ENCODE results near the gene FREM2. TPM values are rescaled to one million over a fixed set of nuclear protein-coding genes. Genes with fewer than 3 reads are reported as not detected.

Gene FREM2
- total and polyA plus RNA-seq, 2 of the 4 experiments (the other 2 are of a cell fraction), result not detected

- Histone ChIP-seq H4K20me1 (ENCODE audit: insufficient read depth, low read length) (no peaks in the 10 kb centered on the region), H2BK20ac (ENCODE audit: low read depth, low read length) (no peak overlapping the region), H3K23ac (ENCODE audit: low read depth, low read length) (no peak overlapping the region), H3K4me2 (ENCODE audit: low read depth, low read length) (no peak overlapping the region), H2AK9ac (replicated peaks; ENCODE audit: low read depth, low read length, poor library complexity) (no peak overlapping the region), H3K79me1 (ENCODE audit: low read depth in 1 of 2, low read length in 2 of 2) (no peaks in the 10 kb centered on the region), H3K36me3 (ENCODE audit: control insufficient read depth, insufficient read depth, low read length) (no peaks in the 10 kb centered on the region), H2BK120ac (ENCODE audit: low read depth, low read length) (no peak overlapping the region), H4K5ac (ENCODE audit: low read depth, low read length) (no peak overlapping the region), H2AK5ac (ENCODE audit: low read depth, low read length) (no peak overlapping the region), H2AFZ (replicated peaks; ENCODE audit: low read length, poor library complexity) (no peak overlapping the region), H3K9me3 (ENCODE audit: control insufficient read depth, insufficient read depth, low read length) (no peaks in the 10 kb centered on the region), H4K8ac (ENCODE audit: low read depth in 2 of 2, low read length in 2 of 2) (no peak overlapping the region), H3K56ac (ENCODE audit: extremely low read depth, insufficient read depth, low read length) (no peak overlapping the region), H3K14ac (replicated peaks; ENCODE audit: low read depth, low read length) (no peak overlapping the region), H3K27ac (ENCODE audit: insufficient read depth, low read length) (no peak overlapping the region), H2BK5ac (ENCODE audit: low read depth, low read length, poor library complexity, severe bottlenecking) (no peak overlapping the region), H4K91ac (ENCODE audit: insufficient read depth, low read depth, low read length) (no peak overlapping the region), H3K9me1 (ENCODE audit: insufficient read depth, low read length) (no peaks in the 10 kb centered on the region), H3K4ac (ENCODE audit: low read depth, low read length) (no peak overlapping the region), H3K27me3 (ENCODE audit: control insufficient read depth, insufficient read depth, low read length) (no peaks in the 10 kb centered on the region), H3K9ac (ENCODE audit: low read depth, low read length) (no peak overlapping the region), H3K18ac (ENCODE audit: low read depth, low read length) (no peak overlapping the region), H3K4me3 (ENCODE audit: insufficient read depth, low read depth, low read length) (no peak overlapping the region), H3K4me1 (ENCODE audit: control insufficient read depth, insufficient read depth, low read length) (no peaks in the 10 kb centered on the region), H2BK15ac (ENCODE audit: low read depth, low read length) (no peak overlapping the region)
- TF ChIP-seq FOS (IDR thresholded peaks at IDR 0.05; ENCODE audit: low read depth, low read length), result no peak
- no peak for TF ChIP-seq NFE2L2 (IDR thresholded peaks at IDR 0.05; ENCODE audit: low read depth, low read length)
- BruUV-seq (replicated peaks), result no TSS peak
- POLR2A ChIA-PET (ENCODE audit: unreplicated experiment), result no interaction called here
- DNase-seq (no peak), ATAC-seq (ENCODE audit: low read depth) (no peak)
- in situ Hi-C loops (cut with MboI; ENCODE audit: low sequenced_read_pairs) (no loop called here), intact Hi-C loops (cut with micrococcal nuclease) (no loop called here), dilution Hi-C loops (cut with HindIII; ENCODE audit: low sequenced_read_pairs, unreplicated experiment) (no loop called here)
- no CpG with 5 or more reads among the region's 3 CpGs for WGBS, 2 experiments (ENCODE audit: extremely low coverage in 2 of 2, insufficient read length in 1 of 2)
- CTCF ChIA-PET, result interaction anchor here (1.0 kb wide), 1 partner anchor 11 kb away, joined by 3 read pairs; no protein-coding TSS in a partner anchor
Measured at GRCh38 chr13:38854226-38854625, 167.3 kb downstream of the FREM2 start.

Data from IMR-90 (cell line).